ENCODE data around the gene GGACT.

Gene GGACT

DNA sequence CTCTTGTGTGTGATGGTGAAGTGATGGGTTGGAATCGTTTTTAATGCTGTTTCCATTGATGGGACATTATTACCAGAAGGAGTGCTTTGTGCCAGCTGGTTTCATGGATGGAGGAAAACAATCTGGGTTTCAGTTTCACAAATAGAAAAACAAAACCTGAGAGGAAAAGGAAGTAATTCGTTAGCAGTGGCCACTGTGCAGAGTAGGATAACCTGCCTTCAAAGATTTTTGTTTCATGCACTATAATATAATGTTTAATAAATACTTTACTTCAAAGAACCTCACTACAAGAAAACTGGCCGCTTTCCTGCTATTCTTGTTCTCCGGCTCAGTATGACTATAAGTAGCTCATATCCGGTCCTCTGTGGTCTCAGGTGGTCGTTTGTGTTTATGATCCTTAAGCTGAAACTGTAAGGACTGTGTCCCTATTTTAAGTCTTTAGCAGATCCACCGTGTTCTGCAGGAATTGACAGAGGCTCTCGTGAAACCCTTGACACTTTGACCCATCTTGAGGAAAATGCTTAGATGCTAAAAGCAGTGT is 104.7 kb downstream of the GGACT start:
- no peaks in the 10 kb centered on the region for H3K9me3 Mint-ChIP-seq
- DNase-seq (no peak), ATAC-seq (no peak)
- H3K4me3 Mint-ChIP-seq, result no peak overlapping the region
- H3K36me3 Mint-ChIP-seq (ENCODE audit: low read depth), result no peaks in the 10 kb centered on the region
- H3K4me1 Mint-ChIP-seq, result peaks cover 11% of the 10 kb centered on the region
- no peaks in the 10 kb centered on the region for H3K27me3 Mint-ChIP-seq
- H3K27ac Mint-ChIP-seq, result no peak overlapping the region

- Mint-ChIP-seq H3K4me1 (peaks cover 11% of the 10 kb centered on the region), H3K27me3 (no peaks in the 10 kb centered on the region)
- no peak for ATAC-seq
Measured at GRCh38 chr13:100483139-100483538, 105.5 kb downstream of the GGACT start.

DNA sequence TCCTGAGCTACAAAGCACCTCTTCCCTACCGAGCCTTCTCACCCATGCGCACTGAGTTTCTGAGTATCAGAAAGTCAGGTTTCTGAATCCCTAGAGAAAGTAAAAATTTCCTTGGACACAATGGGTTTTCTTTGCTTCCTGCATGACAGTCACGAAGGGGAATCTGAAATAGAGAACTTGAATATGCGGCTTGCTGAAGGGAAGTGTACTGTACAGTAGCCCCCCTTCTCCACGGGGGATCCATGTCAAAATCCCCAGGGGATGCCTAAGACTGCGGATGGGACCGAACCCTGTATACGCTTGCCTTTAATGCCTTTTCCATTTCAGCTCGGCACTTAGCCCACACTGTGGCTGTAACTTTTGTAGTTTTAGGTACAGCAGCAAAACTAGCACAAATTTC is 107.9 kb downstream of the GGACT start:
- Mint-ChIP-seq H3K4me3 (no peak overlapping the region), H3K27me3 (no peaks in the 10 kb centered on the region), H3K36me3 (ENCODE audit: low read depth) (no peaks in the 10 kb centered on the region), H3K4me1 (peaks cover 11% of the 10 kb centered on the region), H3K27ac (no peak overlapping the region), H3K9me3 (no peaks in the 10 kb centered on the region)
- DNase-seq (no peak), ATAC-seq (no peak)

More at GRCh38 chr13:100483139-100483538, 105.5 kb downstream of the GGACT start:
- Mint-ChIP-seq H3K36me3 (ENCODE audit: low read depth) (no peaks in the 10 kb centered on the region), H3K4me3 (no peak overlapping the region), H3K27ac (no peak overlapping the region), H3K9me3 (no peaks in the 10 kb centered on the region)
- no peak for DNase-seq
